ENCODE measurements around the gene PKIG.

Gene PKIG

DNA sequence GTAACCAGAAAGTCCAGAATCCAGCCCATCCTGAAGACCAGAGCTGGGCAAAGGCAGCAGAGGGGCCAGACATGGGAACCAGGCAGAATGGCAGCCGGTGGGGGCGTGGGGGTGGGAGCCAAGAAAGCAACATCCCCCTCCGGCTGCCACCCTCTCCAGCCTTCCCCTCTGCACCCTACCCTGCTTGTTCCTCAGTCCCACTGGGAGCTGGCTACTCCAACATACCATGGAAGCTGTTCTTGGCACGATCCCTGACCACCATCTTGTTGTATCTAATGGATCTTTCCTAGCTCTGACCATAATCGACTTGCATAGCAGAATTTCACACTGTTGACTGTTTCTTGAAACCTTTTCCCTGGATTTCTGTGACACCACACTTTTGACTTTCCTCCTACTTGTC is 38.9 kb downstream of the PKIG start:
- DNase-seq, result no peak

DNA sequence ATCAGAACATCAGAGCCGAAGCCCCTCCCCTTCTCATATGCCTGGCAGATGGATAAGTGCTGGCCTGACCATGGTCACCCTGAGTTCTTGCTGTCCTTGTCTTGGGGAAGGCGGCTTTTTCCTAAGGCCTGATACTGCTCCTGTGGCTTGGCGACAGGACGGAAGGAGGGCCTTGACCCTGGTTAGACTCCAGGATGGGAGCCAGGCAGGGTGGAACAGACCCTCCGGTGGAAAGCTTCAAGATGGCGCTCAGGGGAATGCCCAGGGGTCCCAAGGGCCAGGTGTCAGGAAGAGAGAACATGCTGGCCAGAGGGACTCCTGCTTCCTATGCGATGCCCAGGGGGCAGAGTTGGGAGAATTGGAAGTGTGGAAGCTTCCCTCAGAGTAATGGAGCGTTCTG is 39.6 kb downstream of the PKIG start:
- no peak for DNase-seq

DNA sequence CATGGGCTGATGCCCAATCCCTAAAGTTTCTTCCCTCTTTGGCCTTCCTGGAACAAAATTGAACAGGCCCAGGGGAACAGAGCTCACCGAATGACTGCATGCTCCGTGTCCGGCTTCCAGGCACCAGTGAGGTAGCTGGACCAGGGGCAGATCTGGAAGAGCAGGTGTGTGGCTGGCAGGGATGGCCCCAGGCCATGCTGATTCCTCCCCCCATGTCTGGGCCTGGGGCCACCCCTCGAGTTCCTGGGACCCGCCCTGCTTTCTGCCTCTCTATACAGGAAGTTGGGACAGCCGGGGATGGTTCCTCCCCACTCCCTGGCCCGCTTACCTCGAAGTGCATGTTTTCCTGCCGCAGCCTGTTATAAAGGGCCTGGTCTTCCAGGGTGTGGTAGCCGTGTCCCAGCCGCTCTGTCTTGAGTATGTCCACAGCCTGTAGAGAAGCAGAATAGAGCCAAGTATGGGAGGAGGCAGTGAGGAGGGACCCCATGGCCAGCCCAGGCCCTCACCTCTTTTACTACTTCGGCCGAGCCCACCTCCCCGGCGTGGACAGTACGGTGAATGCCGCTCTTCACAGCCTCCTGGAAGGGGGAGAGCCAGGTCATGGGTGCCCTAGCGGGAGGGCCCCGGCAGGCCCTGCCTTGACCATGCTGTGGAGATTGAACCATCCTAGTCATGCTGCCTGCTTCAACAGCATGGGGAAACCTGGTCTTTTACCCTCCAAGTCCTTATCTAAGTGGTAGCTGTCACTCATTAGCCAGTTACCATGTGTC is 40.3 kb downstream of the PKIG start:
- no peak for DNase-seq

DNA sequence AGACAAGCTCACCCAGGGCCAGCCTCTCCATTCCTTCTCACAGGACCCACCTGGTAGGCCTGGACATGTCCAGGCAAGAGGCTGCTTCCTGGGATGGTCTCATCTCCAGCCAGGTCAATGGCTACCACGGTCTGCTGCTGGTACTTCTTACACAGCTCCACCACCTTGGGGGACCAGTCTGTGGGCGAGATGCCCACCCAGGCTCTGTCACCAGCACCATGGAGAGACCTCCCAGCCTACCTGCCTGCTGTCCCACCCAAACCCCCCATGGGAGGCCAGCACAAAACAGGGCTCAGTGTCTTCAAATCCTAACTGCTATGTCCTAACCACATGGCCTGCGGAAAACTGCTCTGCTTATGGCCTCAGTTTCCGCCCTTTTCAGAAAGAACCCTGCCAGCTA is 41.8 kb downstream of the PKIG start:
- DNase-seq, result no peak

DNA sequence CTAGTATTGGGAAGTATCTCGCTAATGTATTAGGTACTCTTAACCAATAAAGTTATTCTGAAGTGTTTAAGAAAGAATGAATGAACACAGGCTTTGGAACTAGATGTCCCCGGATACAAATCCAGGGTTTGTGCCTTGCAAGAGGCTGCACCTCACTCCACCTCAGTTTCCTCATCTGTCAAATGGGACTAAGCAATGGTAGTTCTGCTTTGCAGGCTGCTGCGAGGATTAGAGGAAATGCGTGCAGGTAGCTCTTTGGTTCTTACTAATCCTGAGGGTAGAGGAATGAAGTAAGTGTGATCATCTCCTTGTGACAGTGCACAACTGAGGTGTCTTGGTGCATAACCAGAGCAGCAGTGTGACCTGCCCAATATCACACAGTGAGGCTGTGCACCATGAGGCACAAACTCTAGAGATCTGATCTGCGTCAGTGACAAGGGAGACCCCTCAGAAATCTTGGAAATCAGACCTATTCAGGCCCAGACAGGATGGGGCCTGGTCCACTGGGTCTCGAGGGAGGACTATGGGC is 42.4 kb downstream of the PKIG start:
- DNase-seq, result no peak

DNA sequence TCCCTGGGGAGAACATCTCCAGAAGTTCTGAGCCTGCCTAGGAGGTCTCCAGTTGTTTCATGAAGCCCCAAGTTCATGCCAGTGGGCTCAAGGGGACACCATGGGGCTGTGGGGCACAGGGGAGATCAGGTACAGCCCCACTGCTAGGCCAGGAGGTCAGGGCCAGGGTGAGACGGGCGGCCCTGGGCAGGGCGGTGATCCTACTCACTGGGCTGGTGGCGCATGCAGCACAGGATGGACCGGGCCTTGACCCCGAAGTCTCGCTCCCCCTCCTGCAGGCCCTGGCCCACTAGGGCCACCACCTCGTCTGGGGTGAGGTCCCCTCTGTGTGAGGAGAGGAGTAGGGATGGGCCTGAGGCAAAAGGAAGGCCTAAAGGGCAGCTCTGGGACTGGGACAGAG is 43.0 kb downstream of the PKIG start:
- no peak for DNase-seq

DNA sequence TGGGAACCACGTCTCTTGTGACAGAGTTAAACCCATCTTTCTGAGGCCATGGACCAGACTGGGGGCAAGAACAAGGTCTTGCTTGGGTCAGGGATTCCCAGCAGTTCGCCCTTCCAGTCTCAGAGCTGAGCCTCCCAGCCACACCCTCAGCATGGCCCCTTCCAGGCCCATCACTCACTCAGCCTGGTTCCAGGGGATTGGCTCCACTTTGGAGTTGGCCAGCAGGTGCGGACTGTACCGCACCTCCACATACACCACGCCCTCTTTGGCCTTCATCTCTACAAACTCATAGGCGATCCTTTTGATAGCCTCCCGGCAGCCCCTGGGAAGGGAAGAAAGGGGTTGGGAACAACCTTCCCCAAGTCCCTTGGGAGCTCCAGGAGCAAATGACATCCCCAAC is 43.9 kb downstream of the PKIG start:
- no peak for DNase-seq

DNA sequence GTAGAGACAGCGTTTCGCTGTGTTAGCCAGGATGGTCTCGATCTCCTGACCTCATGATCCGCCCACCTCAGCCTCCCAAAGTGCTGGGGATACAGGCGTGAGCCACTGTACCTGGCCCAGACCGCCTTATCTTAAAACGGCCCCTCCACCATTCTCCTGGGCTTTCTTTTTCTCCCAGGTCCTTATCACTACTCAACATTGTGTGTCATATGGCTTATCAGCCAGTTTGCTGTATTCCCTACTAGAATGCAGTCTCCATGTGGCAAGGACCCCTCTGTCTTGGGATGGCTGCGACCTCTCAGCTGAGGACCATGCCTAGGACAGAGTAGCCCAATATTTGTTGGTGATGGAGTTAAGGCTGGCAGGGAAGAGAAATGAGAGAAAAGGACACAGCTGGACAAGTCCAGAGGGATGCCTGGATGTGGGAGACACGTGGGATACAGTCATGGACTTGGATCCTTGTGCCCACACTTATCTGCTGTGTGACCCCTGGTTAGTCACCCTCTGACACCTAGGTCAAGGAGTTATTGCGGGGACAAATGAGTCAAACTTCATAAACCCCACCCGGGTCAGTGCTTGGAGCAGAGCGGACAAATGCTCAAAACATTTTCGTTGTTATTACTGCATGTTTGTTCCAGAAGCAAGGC is 45.1 kb downstream of the PKIG start:
- no peak for DNase-seq

DNA sequence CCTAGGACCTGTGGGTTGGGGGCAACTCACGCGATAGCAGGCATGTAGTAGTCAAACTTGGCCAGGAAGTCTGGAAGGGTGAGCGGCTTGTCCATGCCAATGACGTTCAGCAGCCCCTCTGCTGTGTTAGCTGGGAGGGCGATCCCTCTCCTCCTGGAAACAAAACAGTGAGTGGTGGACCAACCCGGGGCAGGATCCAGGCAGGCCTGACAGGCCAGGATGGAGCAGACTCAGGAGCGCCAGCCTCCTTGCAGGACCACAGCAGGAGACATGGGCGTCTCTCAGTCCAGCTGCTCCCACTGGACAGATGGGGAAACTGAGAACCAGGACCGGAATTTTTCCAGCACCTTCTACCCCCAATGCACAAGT is 46.6 kb downstream of the PKIG start:
- no peak for DNase-seq

DNA sequence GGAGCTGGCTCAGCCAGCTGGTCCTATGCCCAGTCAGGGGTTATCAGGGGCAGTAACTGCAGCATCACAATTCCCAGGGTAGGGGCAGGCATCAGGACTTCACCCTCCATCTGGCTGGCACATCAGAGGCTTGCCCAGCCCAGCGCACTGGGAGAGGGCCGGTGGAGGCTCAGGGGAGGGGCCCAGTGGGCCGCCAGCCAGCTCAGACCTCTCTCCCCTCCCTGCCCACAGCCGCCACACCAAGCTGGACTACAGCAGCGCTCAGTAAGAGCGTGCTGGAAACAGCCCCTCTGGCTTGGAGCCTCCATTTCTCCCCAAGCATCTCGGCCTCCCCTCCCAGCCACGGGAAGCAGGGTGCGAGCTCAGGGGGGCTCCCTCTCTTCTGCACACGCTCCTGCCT is 47.2 kb downstream of the PKIG start:
- DNase-seq, result no peak

DNA sequence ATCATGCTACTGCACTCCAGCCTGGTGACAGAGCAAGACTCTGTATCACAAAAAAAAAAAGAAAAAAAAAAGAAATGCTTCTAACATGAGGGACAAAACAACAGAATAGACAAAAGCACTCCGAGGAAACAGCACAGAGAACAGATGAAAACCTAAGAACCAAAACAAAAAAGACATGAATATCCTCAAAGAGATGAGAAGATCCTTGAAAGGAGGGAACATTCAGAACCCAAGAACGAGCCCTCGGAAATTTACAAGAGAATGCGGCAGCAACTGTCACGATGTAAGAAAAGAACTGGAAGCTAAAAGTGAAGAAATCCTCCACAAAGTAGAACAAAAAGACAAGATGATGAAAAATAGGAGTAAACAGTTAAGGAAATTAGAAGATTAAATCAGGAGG is 47.9 kb downstream of the PKIG start:
- DNase-seq, result no peak

DNA sequence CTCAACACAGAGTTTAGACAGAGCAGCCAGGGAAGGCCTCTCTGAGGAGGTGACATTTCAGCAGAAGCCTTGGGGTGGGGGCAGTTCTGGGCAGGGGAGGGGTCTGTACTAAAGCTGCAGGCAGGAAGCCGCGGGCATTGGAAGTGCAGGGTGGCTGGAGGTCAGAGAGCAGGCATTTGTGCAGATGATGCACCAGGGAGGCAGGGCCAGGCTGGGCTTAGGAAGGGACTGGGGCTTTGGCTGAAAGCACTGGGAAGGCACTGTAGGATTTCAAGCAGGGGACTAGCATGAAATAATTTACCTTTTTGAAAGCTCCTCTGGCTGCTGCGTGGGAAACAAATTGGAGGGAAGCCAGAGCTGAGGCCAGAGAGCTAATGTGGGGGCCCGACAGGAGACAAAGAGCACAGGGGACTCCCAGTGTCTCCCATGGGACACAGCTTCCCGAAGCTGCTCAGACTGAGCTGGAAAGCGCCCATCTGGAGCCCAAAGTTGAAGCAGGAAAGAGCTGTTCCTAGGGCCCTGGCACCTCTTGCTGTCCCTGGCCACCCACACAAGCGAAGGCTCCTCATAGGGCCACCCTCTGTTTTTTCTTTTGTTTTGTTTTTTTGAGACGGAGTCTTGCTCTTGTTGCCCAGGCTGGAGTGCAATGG is 49.8 kb downstream of the PKIG start:
- DNase-seq, result no peak

DNA sequence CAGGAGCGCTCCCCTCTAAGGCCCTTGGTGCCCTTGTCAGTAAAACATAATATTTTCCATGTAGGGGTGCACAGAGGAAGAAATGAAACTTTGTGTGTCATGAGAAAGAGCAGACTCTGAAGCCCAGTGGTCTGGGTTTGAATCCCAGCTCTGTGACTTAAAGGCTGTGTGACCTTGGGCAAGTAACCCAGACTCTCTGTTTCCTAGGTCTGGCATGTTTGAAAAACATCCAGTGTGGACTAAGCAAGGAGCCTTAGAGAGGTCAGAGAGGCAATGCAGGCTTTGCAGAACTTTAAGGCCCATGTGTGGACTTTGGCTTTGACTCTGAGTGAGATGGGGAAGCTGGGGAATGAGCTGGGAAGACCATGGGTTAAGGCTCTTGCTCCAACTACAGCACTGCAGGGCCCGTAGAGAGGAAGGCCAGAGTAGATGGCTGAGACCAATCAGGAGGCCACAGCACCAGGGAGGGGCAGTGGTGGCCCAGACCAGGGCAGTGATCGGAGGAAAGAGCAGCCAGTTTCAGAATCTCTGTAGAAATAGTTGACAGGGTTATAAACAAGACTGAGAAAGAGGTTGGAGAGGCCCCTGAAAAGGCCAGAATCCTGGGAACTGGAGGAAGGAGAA is 50.9 kb downstream of the PKIG start:
- no peak for DNase-seq

DNA sequence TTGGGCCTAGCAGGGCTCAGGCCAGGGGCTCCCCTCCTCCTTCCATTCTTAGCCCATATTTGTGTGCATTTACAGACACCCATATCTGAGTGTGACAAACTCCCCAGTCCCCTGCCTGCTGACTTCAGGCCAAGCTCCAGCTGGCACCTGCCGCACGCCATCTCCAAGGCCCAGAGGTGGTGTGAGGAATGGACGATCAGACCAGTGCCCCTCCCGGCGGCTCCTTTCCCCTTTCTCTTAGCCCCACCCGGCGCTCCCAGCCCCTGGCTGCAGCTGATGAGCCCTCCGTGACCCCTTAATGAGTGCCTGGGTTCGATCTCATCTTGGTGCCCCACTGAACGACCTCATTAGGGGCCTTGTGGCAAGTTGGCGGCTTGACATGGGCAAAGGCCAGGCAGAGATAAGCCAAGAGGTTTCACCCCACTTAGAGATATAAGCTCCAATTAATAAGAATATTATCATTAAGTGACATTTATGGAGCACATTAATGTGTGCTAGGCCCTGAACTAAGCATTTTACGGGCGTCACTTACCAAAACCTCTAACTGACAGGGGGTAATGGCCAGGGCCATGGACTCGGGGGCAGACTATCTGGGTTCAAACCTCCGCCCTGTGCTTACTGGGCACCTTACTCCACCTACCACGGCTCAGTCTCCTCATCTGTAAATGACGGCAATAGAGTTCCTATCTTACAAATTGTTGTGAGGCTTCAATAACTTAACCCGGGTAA is 51.7 kb downstream of the PKIG start:
- no peak for DNase-seq

DNA sequence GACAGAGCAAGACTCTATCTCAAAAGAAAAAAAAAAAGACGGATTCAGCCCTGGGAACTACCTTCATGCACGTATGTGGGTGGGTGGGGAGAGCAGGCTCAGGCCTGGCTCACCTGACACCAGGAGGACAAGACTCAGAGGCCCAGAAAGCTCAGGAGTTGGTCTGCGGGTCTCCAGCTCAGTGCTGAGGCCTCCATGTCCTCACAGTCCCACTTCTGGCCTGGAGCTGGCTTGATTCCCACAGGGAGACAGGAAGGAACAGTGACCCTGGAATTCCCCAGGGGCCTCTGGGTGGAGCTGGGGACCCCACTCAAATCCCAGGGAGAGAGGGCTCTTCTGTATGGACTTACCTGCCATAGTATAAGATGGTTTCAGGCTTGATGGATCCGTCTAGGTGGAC is 53.5 kb downstream of the PKIG start:
- DNase-seq, result no peak

DNA sequence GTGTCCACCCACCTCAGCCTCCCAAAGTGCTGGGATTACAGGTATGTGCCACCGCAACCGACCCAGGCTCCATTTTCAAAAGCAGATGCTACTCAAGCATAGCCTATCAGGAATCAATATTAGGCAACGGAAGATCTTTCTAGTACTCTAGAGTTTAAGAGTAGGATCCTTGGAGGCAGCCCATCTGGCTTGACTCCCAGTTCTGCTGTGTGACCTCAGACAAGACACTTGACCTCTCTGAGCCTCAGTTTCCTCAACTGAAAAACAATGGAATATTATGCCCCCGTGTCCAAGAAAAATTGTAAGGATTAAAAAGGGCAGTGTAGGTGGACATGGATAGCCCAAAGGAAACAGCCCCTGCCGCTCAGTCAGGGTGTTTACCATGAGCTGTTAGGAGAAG is 54.7 kb downstream of the PKIG start:
- DNase-seq, result no peak

DNA sequence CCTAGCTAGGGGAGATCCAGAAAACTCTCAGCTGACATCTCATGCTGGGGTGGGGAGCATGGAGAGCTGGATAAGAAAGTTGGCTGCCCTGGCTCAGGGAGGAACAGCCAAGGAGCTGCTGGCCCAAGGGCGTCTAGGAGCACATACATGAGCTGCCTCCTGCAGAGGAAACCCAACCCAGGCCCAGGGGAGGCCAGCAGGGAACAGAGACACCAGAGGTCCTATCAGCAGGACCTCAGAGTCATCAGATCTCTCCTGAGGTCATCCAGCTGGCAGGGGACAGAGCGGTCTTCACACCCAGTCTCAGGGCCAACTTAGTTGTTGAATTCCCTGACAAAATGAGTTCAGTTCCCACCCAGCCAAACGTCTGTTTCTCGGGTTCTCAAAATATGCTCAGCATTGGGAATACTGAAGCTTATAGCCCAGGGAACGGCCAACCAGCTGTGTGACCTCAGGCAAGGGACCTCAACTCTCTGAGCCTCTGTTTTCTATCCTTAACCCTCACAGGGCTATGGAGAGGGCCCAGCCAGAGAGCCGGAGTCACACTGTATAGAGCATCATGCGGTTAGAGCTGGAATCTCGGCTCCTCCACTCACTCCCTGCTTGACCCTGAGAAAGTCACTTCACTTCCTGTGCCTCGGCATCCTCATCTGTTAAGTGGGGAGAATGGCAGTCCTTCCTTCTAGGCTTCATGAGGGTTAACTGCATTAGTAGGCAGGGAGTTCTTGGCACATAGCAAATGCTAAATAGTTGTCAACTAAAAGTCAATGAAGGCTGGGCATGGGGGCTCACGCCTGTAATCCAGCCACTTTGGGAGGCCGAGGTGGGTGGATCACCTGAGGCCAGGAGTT is 55.4 kb downstream of the PKIG start:
- no peak for DNase-seq

DNA sequence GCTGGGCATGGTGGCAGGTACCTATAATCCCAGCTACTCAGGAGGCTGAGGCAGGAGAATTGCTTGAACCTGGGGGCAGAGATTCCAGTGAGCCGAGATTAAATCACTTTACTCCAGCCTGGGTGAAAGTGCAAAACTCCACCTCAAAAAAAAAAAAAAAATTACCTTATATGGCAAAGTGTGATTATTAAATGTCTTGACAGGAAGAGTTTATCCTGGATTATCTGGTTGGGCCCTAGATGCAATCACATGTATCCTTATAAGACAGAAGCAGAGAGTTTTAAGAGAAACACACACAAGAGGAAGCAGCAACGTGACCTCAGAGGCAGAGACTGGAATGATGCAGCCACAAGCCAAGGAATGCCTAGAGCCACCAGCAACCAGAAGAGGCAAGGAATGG is 58.1 kb downstream of the PKIG start:
- DNase-seq, result peak; percentile 6

DNA sequence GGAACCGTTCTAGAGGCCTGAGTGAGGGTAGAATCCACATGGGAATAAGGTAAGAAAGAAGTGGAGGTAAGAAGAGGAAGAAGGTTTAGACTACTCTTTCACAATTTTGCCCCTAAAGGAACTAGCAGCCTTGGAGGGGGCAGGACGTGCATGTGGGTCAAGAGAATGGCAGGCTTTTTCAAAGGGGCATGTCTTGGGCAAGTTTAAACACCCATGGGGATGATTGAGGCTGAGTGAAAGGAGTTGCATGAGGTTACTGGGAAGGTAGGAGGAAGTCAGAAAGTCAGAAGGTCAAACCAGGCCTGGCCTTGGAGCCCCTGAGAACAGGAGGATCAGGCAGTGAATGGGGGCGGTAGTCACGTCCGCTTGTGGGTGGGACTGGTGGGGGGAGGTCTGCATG is 58.9 kb downstream of the PKIG start:
- peak; percentile 52 for DNase-seq

DNA sequence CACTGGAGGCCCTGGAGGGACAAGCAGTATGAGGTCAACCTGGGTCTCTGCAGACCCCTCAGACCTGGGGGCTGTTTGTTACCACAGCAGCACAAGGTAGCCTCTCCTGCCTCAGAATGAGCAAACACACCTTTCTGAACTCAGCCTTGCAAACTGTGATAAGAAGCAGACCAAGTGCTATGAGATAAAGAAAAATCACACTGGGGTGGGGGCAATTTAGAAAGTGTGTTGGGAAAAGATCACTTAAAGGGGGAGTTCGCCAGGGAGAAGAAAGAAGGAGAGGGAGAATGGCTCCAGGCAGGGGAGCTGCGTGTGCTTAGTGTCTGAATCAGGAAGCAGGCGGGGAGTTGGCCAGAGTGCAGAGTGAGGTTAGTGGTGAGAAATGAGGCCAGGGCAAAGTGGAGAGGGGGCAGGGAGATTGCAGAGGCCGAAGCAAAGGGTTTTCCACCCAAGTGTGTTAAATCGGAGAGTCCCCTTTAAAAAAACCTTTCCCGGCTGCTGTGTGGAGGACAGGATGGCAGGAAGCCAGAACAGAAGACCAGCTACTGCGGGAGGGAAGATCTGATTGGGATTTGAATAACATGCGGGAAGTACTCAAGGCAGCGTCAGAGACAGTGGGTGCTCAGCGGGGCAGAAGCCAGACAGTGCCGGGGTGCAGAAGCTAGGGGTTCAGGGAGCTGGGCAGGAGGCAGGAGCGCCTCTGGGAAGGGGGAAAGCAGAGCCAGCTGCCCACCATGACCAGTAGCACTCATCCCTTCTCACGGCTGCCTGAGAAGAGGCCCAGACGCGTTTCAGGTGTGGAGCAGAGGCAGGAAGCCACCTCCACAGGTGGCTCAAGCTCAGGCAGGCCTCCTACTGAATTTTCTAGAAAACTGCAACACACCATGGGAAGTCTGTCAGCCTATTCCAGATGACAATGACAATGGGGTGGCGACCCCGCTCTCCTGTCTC is 60.1 kb downstream of the PKIG start:
- DNase-seq, result peak; percentile 85

DNA sequence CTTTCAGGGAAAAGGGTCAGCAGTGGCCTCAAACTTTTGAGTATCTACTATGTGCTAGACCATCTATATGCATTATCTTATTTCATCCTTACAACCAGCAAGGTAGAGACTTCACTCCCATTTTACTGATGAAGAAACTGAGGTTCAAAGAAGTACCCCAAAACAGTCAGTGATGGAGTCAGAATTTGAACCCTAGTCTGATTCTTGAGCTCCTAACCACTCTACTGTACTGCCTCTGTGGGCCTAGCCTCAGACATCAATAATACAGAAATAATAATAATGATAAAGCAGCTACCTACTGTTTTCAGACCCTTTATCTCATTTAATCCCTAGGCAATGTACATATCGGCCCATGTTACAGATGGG is 60.8 kb downstream of the PKIG start:
- DNase-seq, result no peak

Measured in MV-4-11 (cell line).